Measurements from ENCODE around the gene MATN1. TPM values are rescaled to one million over a fixed set of nuclear protein-coding genes. Genes with fewer than 3 reads are reported as not detected.
A peak's percentile ranks its signal among the peaks of the same experiment; 100 is the strongest.

The MATN1 gene
- total and polyA plus RNA-seq, 4 donors: 0.19 TPM; not detected in 3

- H3K27ac ChIP-seq (ENCODE audit: low read depth in 1 of 2, low read length in 2 of 2): peak overlapping the region; percentile 94 to 99
- peaks cover 0 to 9% (median 4%) of the 10 kb centered on the region in 4 donors for H3K4me1 ChIP-seq (ENCODE audit: control insufficient read depth in 4 of 4, insufficient read depth in 4 of 4, low read length in 3 of 4)
- H3K9me3 ChIP-seq (ENCODE audit: control insufficient read depth in 4 of 4, low read length in 3 of 4): peaks cover 0 to 4% (median 0%) of the 10 kb centered on the region in 4 donors
- H3K36me3 ChIP-seq (ENCODE audit: control insufficient read depth in 4 of 4, insufficient read depth in 3 of 4, low read depth in 1 of 4, low read length in 3 of 4): no peaks in the 10 kb centered on the region
- no peaks in the 10 kb centered on the region for H3K27me3 ChIP-seq (ENCODE audit: control insufficient read depth in 4 of 4, insufficient read depth in 4 of 4, low read length in 3 of 4)
- peak overlapping the region; percentile 33 to 46 (median 43) for H3K4me3 ChIP-seq (ENCODE audit: low read depth in 1 of 3, low read length in 3 of 3)
- peak; percentile 91 for DNase-seq (ENCODE audit: low spot score)
- TF ChIP-seq RAD21 (IDR thresholded peaks at IDR 0.05) (peak in 1 of 2 donors; percentile 95), EGR1 (IDR thresholded peaks at IDR 0.05; ENCODE audit: low read depth in 2 of 2) (peak in 1 of 2 donors; percentile 39), ZBTB33 (IDR thresholded peaks at IDR 0.05) (no peak), GABPA (IDR thresholded peaks at IDR 0.05 in 1 of 2, conservative IDR thresholded peaks at IDR 0.05 in 1 of 2) (peak in 1 of 2 donors; percentile 27), HNF4A (conservative IDR thresholded peaks at IDR 0.05) (no peak), REST (IDR thresholded peaks at IDR 0.05) (peak; percentile 70), CTCF (IDR thresholded peaks at IDR 0.05; ENCODE audit: low read depth, low read length, missing input control) (peak; percentile 94), FOXA2 (IDR thresholded peaks at IDR 0.05) (no peak)
- peak overlapping the region; percentile 5 to 52 for H3K9ac ChIP-seq (ENCODE audit: low read depth in 1 of 2, low read length in 2 of 2)
- WGBS: under 1% methylated on average over 66 of the region's 66 CpGs
These were observed 4.6 kb downstream of the MATN1 start for GRCh38 chr1:30718636-30719405.

- WGBS: 2% methylated on average over 50 of the region's 50 CpGs
These were observed 5.2 kb downstream of the MATN1 start for GRCh38 chr1:30718091-30718635.

More at GRCh38 chr1:30718091-30718635, 5.2 kb downstream of the MATN1 start:
- peaks cover 0 to 9% (median 4%) of the 10 kb centered on the region in 4 donors for H3K4me1 ChIP-seq (ENCODE audit: control insufficient read depth in 4 of 4, insufficient read depth in 4 of 4, low read length in 3 of 4)
- H3K9me3 ChIP-seq (ENCODE audit: control insufficient read depth in 4 of 4, low read length in 3 of 4): peaks cover 0 to 4% (median 0%) of the 10 kb centered on the region in 4 donors
- peak overlapping the region; percentile 62 to 68 for H3K27ac ChIP-seq (ENCODE audit: low read depth in 1 of 2, low read length in 2 of 2)
- H3K9ac ChIP-seq (ENCODE audit: low read depth in 1 of 2, low read length in 2 of 2): no peak overlapping the region
- no peaks in the 10 kb centered on the region for H3K27me3 ChIP-seq (ENCODE audit: control insufficient read depth in 4 of 4, insufficient read depth in 4 of 4, low read length in 3 of 4)
- H3K36me3 ChIP-seq (ENCODE audit: control insufficient read depth in 4 of 4, insufficient read depth in 3 of 4, low read depth in 1 of 4, low read length in 3 of 4): no peaks in the 10 kb centered on the region
- TF ChIP-seq ZBTB33 (IDR thresholded peaks at IDR 0.05): no peak
- peak in 1 of 2 donors; percentile 7 for TF ChIP-seq RAD21 (IDR thresholded peaks at IDR 0.05)
- peak; percentile 82 for TF ChIP-seq SP1 (IDR thresholded peaks at IDR 0.05)
- TF ChIP-seq MAX (IDR thresholded peaks at IDR 0.05): no peak
- TF ChIP-seq RXRA (IDR thresholded peaks at IDR 0.05): peak; percentile 18 to 29
- peak overlapping the region in 1 of 3 donors; percentile 7 for H3K4me3 ChIP-seq (ENCODE audit: low read depth in 1 of 3, low read length in 3 of 3)
- peak; percentile 100 for DNase-seq (ENCODE audit: low spot score)
